B cell (primary cell): Measurements from ENCODE around the gene CCDC102A.

ENCODE experiments used
- CTCF ChIP-seq: fragments of 200-600 bp; IDR thresholded peaks from one replicate; pipeline ENCODE4 v1.8.0; 2022; ENCODE audit warnings: antibody characterized with exemption, mild to moderate bottlenecking
- EZH2 ChIP-seq: IDR thresholded peaks from 2 replicates; pipeline ENCODE4 v1.6.1; 2012; ENCODE audit warnings: borderline replicate concordance, low read depth, mild to moderate bottlenecking, moderate library complexity, low read length; ENCODE audit not compliant: insufficient read depth, poor library complexity, severe bottlenecking

GRCh38 chr16:57566436-57566835, 30.1 kb upstream of the CCDC102A start:
- no peak for TF ChIP-seq CTCF
- TF ChIP-seq EZH2, result no peak
